ENCODE results near the gene LRRC66. TPM values are rescaled to one million over a fixed set of nuclear protein-coding genes. Genes with fewer than 3 reads are reported as not detected.
A peak's percentile ranks its signal among the peaks of the same experiment; 100 is the strongest.

The LRRC66 gene
- total and polyA plus RNA-seq, 2 of the 13 experiments (the other 11 are each of a cell fraction or from before 2014, with no cell fraction given), result not detected

GRCh38 chr4:52051615-52052474, 31.7 kb upstream of the LRRC66 start (continued):
- TF ChIP-seq USF2 (IDR thresholded peaks at IDR 0.05; ENCODE audit: low read depth, low read length), result no peak
- no peak for TF ChIP-seq USF2 (CRISPR knock-in tag; IDR thresholded peaks at IDR 0.05; ENCODE audit: borderline replicate concordance)
- peak; percentile 26 for TF ChIP-seq TEAD3 (CRISPR knock-in tag; optimal IDR thresholded peaks at IDR 0.05; ENCODE audit: borderline replicate concordance)
- TF ChIP-seq ZNF605 (CRISPR knock-in tag; IDR thresholded peaks at IDR 0.05), result peak; percentile 50; the same call in 1 of the 2 replicates
- TF ChIP-seq ZNF768 (CRISPR knock-in tag; IDR thresholded peaks at IDR 0.05), result 0 out of 2 replicates have a peak, but pooled peaks have one; percentile 9
- no peak for TF ChIP-seq ZBTB8A (CRISPR knock-in tag; IDR thresholded peaks at IDR 0.05; ENCODE audit: borderline replicate concordance, low read depth)
- TF ChIP-seq ZMYM3 (CRISPR knock-in tag; IDR thresholded peaks at IDR 0.05), result peak; percentile 11; the same call in 1 of the 2 replicates
- no peak for TF ChIP-seq ZFYVE20 (CRISPR knock-in tag; IDR thresholded peaks at IDR 0.05; ENCODE audit: borderline replicate concordance, low read depth)
- 0 out of 2 replicates have a peak, but pooled peaks have one; percentile 18 for TF ChIP-seq E2F1 (CRISPR knock-in tag; IDR thresholded peaks at IDR 0.05)
- TF ChIP-seq RFXAP (CRISPR knock-in tag; IDR thresholded peaks at IDR 0.05; ENCODE audit: borderline replicate concordance), result no peak
- peak; percentile 83; the same call in 1 of the 2 replicates for TF ChIP-seq UBTF (CRISPR knock-in tag; IDR thresholded peaks at IDR 0.05)
- TF ChIP-seq ZNF225 (CRISPR knock-in tag; IDR thresholded peaks at IDR 0.05), result no peak; the same call in 1 of the 2 replicates
- peak; percentile 65; the same call in 1 of the 2 replicates for TF ChIP-seq HIVEP1 (CRISPR knock-in tag; IDR thresholded peaks at IDR 0.05)
- TF ChIP-seq ATF7-NPFF (CRISPR knock-in tag; IDR thresholded peaks at IDR 0.05; ENCODE audit: low read depth), result 0 out of 2 replicates have a peak, but pooled peaks have one; percentile 42
- TF ChIP-seq, protein P1, sequence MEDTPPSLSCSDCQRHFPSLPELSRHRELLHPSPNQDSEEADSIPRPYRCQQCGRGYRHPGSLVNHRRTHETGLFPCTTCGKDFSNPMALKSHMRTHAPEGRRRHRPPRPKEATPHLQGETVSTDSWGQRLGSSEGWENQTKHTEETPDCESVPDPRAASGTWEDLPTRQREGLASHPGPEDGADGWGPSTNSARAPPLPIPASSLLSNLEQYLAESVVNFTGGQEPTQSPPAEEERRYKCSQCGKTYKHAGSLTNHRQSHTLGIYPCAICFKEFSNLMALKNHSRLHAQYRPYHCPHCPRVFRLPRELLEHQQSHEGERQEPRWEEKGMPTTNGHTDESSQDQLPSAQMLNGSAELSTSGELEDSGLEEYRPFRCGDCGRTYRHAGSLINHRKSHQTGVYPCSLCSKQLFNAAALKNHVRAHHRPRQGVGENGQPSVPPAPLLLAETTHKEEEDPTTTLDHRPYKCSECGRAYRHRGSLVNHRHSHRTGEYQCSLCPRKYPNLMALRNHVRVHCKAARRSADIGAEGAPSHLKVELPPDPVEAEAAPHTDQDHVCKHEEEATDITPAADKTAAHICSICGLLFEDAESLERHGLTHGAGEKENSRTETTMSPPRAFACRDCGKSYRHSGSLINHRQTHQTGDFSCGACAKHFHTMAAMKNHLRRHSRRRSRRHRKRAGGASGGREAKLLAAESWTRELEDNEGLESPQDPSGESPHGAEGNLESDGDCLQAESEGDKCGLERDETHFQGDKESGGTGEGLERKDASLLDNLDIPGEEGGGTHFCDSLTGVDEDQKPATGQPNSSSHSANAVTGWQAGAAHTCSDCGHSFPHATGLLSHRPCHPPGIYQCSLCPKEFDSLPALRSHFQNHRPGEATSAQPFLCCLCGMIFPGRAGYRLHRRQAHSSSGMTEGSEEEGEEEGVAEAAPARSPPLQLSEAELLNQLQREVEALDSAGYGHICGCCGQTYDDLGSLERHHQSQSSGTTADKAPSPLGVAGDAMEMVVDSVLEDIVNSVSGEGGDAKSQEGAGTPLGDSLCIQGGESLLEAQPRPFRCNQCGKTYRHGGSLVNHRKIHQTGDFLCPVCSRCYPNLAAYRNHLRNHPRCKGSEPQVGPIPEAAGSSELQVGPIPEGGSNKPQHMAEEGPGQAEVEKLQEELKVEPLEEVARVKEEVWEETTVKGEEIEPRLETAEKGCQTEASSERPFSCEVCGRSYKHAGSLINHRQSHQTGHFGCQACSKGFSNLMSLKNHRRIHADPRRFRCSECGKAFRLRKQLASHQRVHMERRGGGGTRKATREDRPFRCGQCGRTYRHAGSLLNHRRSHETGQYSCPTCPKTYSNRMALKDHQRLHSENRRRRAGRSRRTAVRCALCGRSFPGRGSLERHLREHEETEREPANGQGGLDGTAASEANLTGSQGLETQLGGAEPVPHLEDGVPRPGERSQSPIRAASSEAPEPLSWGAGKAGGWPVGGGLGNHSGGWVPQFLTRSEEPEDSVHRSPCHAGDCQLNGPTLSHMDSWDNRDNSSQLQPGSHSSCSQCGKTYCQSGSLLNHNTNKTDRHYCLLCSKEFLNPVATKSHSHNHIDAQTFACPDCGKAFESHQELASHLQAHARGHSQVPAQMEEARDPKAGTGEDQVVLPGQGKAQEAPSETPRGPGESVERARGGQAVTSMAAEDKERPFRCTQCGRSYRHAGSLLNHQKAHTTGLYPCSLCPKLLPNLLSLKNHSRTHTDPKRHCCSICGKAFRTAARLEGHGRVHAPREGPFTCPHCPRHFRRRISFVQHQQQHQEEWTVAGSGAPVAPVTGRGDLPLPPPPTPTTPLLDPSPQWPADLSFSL (CRISPR knock-in tag; IDR thresholded peaks at IDR 0.05), result no peak
- no peak for TF ChIP-seq MIER2 (CRISPR knock-in tag; IDR thresholded peaks at IDR 0.05)

Data from HepG2 (cell line).